Activated naive CD8-positive, alpha-beta T cell treated with anti-CD3 and anti-CD28 coated beads, Interleukin-2, amount 50 U/mL, for 24 hours (primary cell): ENCODE measurements around the gene TGFBR3.
"Not testable (repeated sequence)": the region's sequence is repeated elsewhere in the genome, so short reads cannot be mapped to it uniquely, and the experiment has no call there.

Experiments used
- ATAC-seq: fragments of 150-1000 bp; cut with Tn5 transposase; one replicate; pipeline ENCODE4 v1.10.0; 2021
- DNase-seq: peaks from one replicate; pipeline ENCODE4 v3.0.0; 2021
- H3K27ac Mint-ChIP-seq: one replicate; pipeline ENCODE4 v1.8.0; 2021; ENCODE audit warnings: mild to moderate bottlenecking, mixed read lengths
- H3K27me3 Mint-ChIP-seq: one replicate; pipeline ENCODE4 v1.8.0; 2021; ENCODE audit warnings: mixed read lengths
- H3K36me3 Mint-ChIP-seq: one replicate; pipeline ENCODE4 v1.8.0; 2021; ENCODE audit warnings: low read depth, mixed read lengths
- H3K4me1 Mint-ChIP-seq: one replicate; pipeline ENCODE4 v1.8.0; 2021; ENCODE audit warnings: mixed read lengths
- H3K4me3 Mint-ChIP-seq: one replicate; pipeline ENCODE4 v1.8.0; 2021; ENCODE audit warnings: mild to moderate bottlenecking, moderate library complexity, mixed read lengths
- H3K9me3 Mint-ChIP-seq: one replicate; pipeline ENCODE4 v1.8.0; 2021; ENCODE audit warnings: mixed read lengths

The TGFBR3 gene

GRCh38 chr1:91872559-91873081 is 13.3 kb downstream of the TGFBR3 start:
- peak overlapping the region; percentile 86 for H3K27ac Mint-ChIP-seq
- peaks cover 68% of the 10 kb centered on the region for H3K4me1 Mint-ChIP-seq
- no peaks in the 10 kb centered on the region for H3K36me3 Mint-ChIP-seq
- ATAC-seq = peak; percentile 38
- peak overlapping the region; percentile 39 for H3K4me3 Mint-ChIP-seq
- H3K9me3 Mint-ChIP-seq = no peaks in the 10 kb centered on the region
- peaks cover 4% of the 10 kb centered on the region for H3K27me3 Mint-ChIP-seq
- DNase-seq = peak; percentile 46

DNA sequence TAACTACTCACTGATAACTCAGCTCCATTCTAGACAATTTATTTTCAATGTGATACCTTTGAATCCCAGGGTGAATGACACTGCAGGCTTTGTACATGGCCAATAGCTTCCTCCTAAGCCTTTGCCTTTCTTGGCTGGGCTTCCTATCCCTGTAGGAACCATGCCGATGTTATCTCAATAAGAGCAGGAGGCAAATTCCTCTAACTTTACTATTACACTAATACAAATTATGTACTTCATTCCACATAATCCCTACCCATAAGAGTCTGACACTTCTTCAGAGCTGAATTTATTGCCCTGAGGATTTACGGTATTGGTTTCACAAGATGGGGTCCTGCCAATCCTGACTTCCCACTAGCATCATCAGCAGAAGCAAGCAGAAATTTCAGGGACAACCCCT is 14.0 kb downstream of the TGFBR3 start:
- Mint-ChIP-seq H3K9me3 (no peaks in the 10 kb centered on the region), H3K4me1 (peaks cover 62% of the 10 kb centered on the region), H3K4me3 (no peak overlapping the region), H3K27ac (no peak overlapping the region), H3K27me3 (peaks cover 4% of the 10 kb centered on the region), H3K36me3 (no peaks in the 10 kb centered on the region)
- DNase-seq (no peak), ATAC-seq (no peak)

GRCh38 chr1:91870322-91870721 is 15.6 kb downstream of the TGFBR3 start:
- peaks cover 5% of the 10 kb centered on the region for H3K27me3 Mint-ChIP-seq
- no peak overlapping the region for H3K27ac Mint-ChIP-seq
- DNase-seq = no peak
- ATAC-seq = no peak
- no peaks in the 10 kb centered on the region for H3K36me3 Mint-ChIP-seq
- H3K4me1 Mint-ChIP-seq = peaks cover 46% of the 10 kb centered on the region
- no peaks in the 10 kb centered on the region for H3K9me3 Mint-ChIP-seq
- H3K4me3 Mint-ChIP-seq = no peak overlapping the region

- H3K4me3 Mint-ChIP-seq = no peak overlapping the region
- H3K9me3 Mint-ChIP-seq = no peaks in the 10 kb centered on the region
- H3K4me1 Mint-ChIP-seq = peaks cover 12% of the 10 kb centered on the region
These were observed 19.5 kb downstream of the TGFBR3 start for GRCh38 chr1:91866425-91866824.

GRCh38 chr1:91864017-91864700 is 21.8 kb downstream of the TGFBR3 start:
- ATAC-seq (no peak), DNase-seq (no peak)
- peaks cover 1% of the 10 kb centered on the region for H3K27me3 Mint-ChIP-seq
- H3K36me3 Mint-ChIP-seq = peaks cover 7% of the 10 kb centered on the region
- H3K9me3 Mint-ChIP-seq = no peaks in the 10 kb centered on the region
- no peak overlapping the region for H3K4me3 Mint-ChIP-seq
- no peaks in the 10 kb centered on the region for H3K4me1 Mint-ChIP-seq
- H3K27ac Mint-ChIP-seq = no peak overlapping the region

More at GRCh38 chr1:91866425-91866824, 19.5 kb downstream of the TGFBR3 start:
- Mint-ChIP-seq H3K36me3 (no peaks in the 10 kb centered on the region), H3K27ac (no peak overlapping the region), H3K27me3 (peaks cover 1% of the 10 kb centered on the region)
- DNase-seq (no peak), ATAC-seq (no peak)

DNA sequence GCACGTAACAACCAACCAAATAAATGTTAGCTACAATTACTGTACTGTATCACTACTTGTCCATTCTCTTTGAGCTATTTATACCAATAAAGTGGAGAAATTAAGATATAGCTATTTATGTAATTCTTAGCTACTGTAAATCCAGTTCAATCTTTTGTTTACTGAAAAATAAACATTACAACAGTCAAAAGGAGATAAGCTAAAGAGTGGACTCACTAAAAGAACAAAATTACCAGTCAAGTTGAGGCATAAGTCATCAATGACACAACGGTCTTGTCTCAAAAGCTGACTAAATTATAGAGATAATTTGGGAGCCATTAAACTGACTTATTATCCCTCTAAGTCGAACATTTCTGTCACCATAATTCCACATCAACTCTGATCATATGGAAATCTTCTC is 22.5 kb downstream of the TGFBR3 start:
- DNase-seq = no peak
- no peaks in the 10 kb centered on the region for H3K4me1 Mint-ChIP-seq

GRCh38 chr1:91862120-91862519 is 23.8 kb downstream of the TGFBR3 start:
- no peaks in the 10 kb centered on the region for H3K9me3 Mint-ChIP-seq
- H3K27ac Mint-ChIP-seq = no peak overlapping the region
- H3K4me3 Mint-ChIP-seq = no peak overlapping the region
- ATAC-seq (no peak), DNase-seq (no peak)
- H3K27me3 Mint-ChIP-seq = peaks cover 1% of the 10 kb centered on the region
- H3K4me1 Mint-ChIP-seq = no peaks in the 10 kb centered on the region
- peaks cover 8% of the 10 kb centered on the region for H3K36me3 Mint-ChIP-seq

More for the DNA sequence above, 22.5 kb downstream of the TGFBR3 start:
- no peak for ATAC-seq
- no peak overlapping the region for H3K4me3 Mint-ChIP-seq
- H3K9me3 Mint-ChIP-seq = no peaks in the 10 kb centered on the region
- H3K27me3 Mint-ChIP-seq = peaks cover 1% of the 10 kb centered on the region
- peaks cover 8% of the 10 kb centered on the region for H3K36me3 Mint-ChIP-seq
- no peak overlapping the region for H3K27ac Mint-ChIP-seq

DNA sequence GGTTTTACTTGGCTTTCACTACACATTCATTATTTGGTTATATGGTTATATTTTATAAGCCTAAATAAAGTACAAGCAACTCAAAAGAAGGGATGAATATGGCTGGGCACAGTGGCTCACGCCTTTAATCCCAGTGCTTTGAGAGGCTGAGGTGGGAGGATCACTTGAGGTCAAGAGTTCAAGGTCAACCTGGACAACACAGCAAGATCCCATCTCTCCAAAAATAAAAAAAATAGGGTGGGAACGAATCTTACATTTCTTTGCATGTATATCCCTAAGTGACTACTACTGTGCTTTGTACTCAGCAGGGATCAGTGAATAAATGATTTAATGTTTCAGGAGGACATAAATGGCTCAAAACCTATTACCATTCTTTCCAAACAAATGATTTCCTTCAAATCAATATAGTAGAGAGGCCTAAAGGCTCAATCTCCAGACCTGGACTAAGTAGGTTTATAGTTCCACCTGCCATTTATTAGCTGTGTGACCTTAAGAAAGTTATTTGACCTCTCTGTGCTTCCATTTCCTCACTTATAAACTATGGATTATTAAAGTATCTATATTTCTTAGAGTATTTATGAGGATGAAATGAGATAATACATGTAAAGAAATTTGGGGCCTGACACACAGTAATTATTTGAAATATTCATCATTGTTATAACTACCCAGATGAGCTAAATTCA is 28.3 kb downstream of the TGFBR3 start:
- no peak for DNase-seq
- no peak for ATAC-seq
- H3K27me3 Mint-ChIP-seq = no peaks in the 10 kb centered on the region
- H3K27ac Mint-ChIP-seq = no peak overlapping the region
- H3K4me3 Mint-ChIP-seq = no peak overlapping the region
- no peaks in the 10 kb centered on the region for H3K9me3 Mint-ChIP-seq
- no peaks in the 10 kb centered on the region for H3K4me1 Mint-ChIP-seq
- H3K36me3 Mint-ChIP-seq = peaks cover 8% of the 10 kb centered on the region

DNA sequence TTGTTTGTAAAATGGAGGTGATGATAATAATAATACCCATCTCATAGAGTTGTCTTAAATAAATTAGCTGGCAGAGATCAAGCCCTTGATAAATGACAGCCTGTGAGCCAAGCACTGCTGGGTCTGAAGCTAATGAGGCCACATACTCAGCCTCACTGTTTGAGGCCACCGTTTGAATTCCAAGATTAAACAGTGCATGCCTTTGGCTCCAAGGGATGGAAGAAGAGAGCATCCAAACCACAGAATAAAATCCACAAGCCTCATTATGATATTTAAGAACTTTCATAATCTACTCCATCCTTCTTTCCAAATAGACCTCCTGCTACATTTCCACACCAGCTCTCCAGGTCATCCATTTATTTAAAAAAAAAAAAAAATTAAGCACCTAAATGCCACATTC is 29.0 kb downstream of the TGFBR3 start:
- H3K4me1 Mint-ChIP-seq = no peaks in the 10 kb centered on the region
- H3K4me3 Mint-ChIP-seq = no peak overlapping the region
- DNase-seq = no peak
- no peak for ATAC-seq
- H3K9me3 Mint-ChIP-seq = no peaks in the 10 kb centered on the region
- no peak overlapping the region for H3K27ac Mint-ChIP-seq
- no peaks in the 10 kb centered on the region for H3K27me3 Mint-ChIP-seq
- H3K36me3 Mint-ChIP-seq = peaks cover 8% of the 10 kb centered on the region

DNA sequence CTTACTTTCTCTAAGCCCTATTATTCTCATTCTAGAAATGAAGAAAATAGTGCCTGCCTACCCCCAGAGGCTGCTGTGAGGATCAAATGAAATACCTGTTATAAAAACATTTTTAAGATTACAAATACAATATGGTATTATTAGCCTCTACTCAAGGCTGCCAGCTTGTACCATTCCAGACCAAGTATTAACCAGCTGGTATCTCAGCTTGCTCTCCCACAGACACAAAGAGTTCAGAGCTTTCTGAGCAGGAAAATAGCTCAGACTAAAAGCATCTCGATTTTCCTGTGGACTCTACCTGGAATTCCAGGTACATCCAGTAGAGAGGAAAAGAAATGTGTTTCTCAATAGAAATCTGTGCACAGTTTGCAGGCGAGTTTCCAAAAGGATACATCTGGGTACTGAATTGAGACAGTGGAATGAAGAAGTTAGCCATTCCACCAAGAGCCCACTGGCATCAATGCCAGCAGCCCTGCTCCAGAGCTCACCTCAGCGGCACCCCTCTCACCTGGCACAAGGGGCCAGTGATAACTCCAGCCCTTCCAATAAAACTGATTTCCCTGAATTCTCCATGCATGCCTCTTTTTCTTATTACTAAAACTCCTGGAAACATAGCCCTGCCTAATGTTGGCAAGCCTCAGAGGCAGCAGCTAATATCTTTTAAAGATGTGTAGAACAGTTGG is 31.0 kb downstream of the TGFBR3 start:
- DNase-seq (no peak), ATAC-seq (no peak)
- no peak overlapping the region for H3K4me3 Mint-ChIP-seq
- peaks cover 4% of the 10 kb centered on the region for H3K36me3 Mint-ChIP-seq
- H3K4me1 Mint-ChIP-seq = peaks cover 2% of the 10 kb centered on the region
- no peaks in the 10 kb centered on the region for H3K9me3 Mint-ChIP-seq
- H3K27ac Mint-ChIP-seq = no peak overlapping the region
- no peaks in the 10 kb centered on the region for H3K27me3 Mint-ChIP-seq

- H3K27me3 Mint-ChIP-seq = no peaks in the 10 kb centered on the region
- no peak overlapping the region for H3K4me3 Mint-ChIP-seq
- DNase-seq (no peak), ATAC-seq (no peak)
- peaks cover 2% of the 10 kb centered on the region for H3K4me1 Mint-ChIP-seq
- no peaks in the 10 kb centered on the region for H3K36me3 Mint-ChIP-seq
- no peak overlapping the region for H3K27ac Mint-ChIP-seq
- H3K9me3 Mint-ChIP-seq = no peaks in the 10 kb centered on the region
These were observed 32.6 kb downstream of the TGFBR3 start for GRCh38 chr1:91853397-91853796.

DNA sequence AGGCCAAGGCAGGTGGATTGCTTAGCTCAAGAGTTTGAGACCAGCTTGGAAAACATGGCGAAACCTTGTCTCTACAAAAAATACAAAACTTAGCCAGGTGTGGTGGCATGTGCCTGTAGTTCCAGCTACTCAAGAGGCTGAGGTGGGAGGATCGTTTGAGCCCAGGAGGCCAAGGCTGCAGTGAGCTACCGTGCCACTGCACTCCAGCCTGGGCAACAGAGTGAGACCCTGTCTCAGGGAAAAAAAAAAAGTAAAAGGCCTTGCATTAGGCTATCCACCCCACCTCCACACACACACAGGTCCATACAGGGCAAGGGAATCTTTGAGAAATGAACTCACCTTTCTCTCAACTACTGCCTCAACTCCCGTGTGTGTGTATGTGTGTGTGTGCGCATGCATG is 33.9 kb downstream of the TGFBR3 start:
- not testable (repeated sequence) for DNase-seq, H3K36me3 Mint-ChIP-seq, H3K4me1 Mint-ChIP-seq, H3K4me3 Mint-ChIP-seq, H3K9me3 Mint-ChIP-seq, ATAC-seq, H3K27ac Mint-ChIP-seq, H3K27me3 Mint-ChIP-seq

GRCh38 chr1:91851130-91852010 is 34.6 kb downstream of the TGFBR3 start:
- Mint-ChIP-seq H3K9me3 (no peaks in the 10 kb centered on the region), H3K36me3 (no peaks in the 10 kb centered on the region), H3K27ac (no peak overlapping the region), H3K4me3 (no peak overlapping the region), H3K27me3 (no peaks in the 10 kb centered on the region), H3K4me1 (peaks cover 8% of the 10 kb centered on the region)
- no peak for DNase-seq
- no peak for ATAC-seq

- H3K27ac Mint-ChIP-seq = no peak overlapping the region
- H3K9me3 Mint-ChIP-seq = no peaks in the 10 kb centered on the region
- no peak overlapping the region for H3K4me3 Mint-ChIP-seq
- ATAC-seq (no peak), DNase-seq (no peak)
- H3K4me1 Mint-ChIP-seq = peaks cover 8% of the 10 kb centered on the region
- H3K27me3 Mint-ChIP-seq = no peaks in the 10 kb centered on the region
- no peaks in the 10 kb centered on the region for H3K36me3 Mint-ChIP-seq
These were observed 35.2 kb downstream of the TGFBR3 start for GRCh38 chr1:91850708-91851107.
